OCI-LY3 (cell line): ENCODE data around the gene HMGN4.
A peak's percentile ranks its signal among the peaks of the same experiment; 100 is the strongest.

Experiments
- H2AFZ ChIP-seq: fragments of 200-600, 300-600 bp; shearing (Covaris generic); 2 replicates; pipeline ENCODE4 v1.6.0; 2014; ENCODE audit warnings: antibody characterized with exemption, low read depth, low read length
- H3K27ac ChIP-seq: fragments of 200-600, 300-600 bp; sonication (generic); 2 replicates; pipeline ENCODE4 v1.5.1; 2014; ENCODE audit warnings: mild to moderate bottlenecking, low read length, moderate library complexity, mixed read lengths
- H3K27me3 ChIP-seq: fragments of 200-600, 300-600 bp; sonication (generic); 2 replicates; pipeline ENCODE4 v1.6.1; 2014; ENCODE audit warnings: low read depth, low read length, mixed read lengths
- H3K36me3 ChIP-seq: fragments of 200-600, 300-600 bp; sonication (generic); replicated peaks from 2 replicates; pipeline ENCODE3; 2014; ENCODE audit warnings: low read depth, low read length, mixed read lengths
- H3K4me1 ChIP-seq: fragments of 300-600, 200-600 bp; sonication (generic); 2 replicates; pipeline ENCODE4 v1.6.1; 2014; ENCODE audit warnings: low read length, mixed read lengths
- H3K4me2 ChIP-seq: fragments of 200-600, 300-600 bp; sonication (generic); 2 replicates; pipeline ENCODE4 v1.6.1; 2014; ENCODE audit warnings: low read length, mixed read lengths
- H3K4me3 ChIP-seq: fragments of 300-600, 200-600 bp; sonication (generic); 2 replicates; pipeline ENCODE4 v1.5.1; 2014; ENCODE audit warnings: antibody characterized with exemption, mild to moderate bottlenecking, low read length, moderate library complexity
- H3K79me2 ChIP-seq: fragments of 300-600, 200-600 bp; shearing (Covaris generic); 2 replicates; pipeline ENCODE4 v1.6.1; 2014; ENCODE audit warnings: mild to moderate bottlenecking, low read length, mixed read lengths
- H3K9ac ChIP-seq: fragments of 300-600, 200-600 bp; shearing (Covaris generic); 2 replicates; pipeline ENCODE4 v1.6.0; 2014; ENCODE audit warnings: mild to moderate bottlenecking, low read length, moderate library complexity
- H3K9me3 ChIP-seq: fragments of 200-600, 300-600 bp; shearing (Covaris generic); 2 replicates; pipeline ENCODE4 v1.6.1; 2014; ENCODE audit warnings: low read length, mixed read lengths; ENCODE audit not compliant: insufficient read depth
- H4K20me1 ChIP-seq: fragments of 200-600, 300-600 bp; sonication (generic); 2 replicates; pipeline ENCODE4 v1.6.1; 2016; ENCODE audit warnings: low read length, mixed read lengths; ENCODE audit not compliant: insufficient read depth
- EZH2phosphoT487 ChIP-seq: fragments of 200-600 bp; shearing (Covaris generic); IDR thresholded peaks from 2 replicates; pipeline ENCODE4 v1.6.1; 2018; ENCODE audit warnings: antibody characterized with exemption, mixed run types, low read depth
- TF ChIP-seq, protein P1 (sequence below): fragments of 200-600, 300-600 bp; sonication (generic); IDR thresholded peaks from 2 replicates; pipeline ENCODE4 v1.5.1; 2014; ENCODE audit warnings: antibody characterized with exemption, low read length, low read depth

Gene HMGN4

GRCh38 chr6:26553635-26554446 is 15.7 kb downstream of the HMGN4 start:
- Histone ChIP-seq H3K4me1 (peaks cover 44% of the 10 kb centered on the region), H3K4me3 (peak overlapping the region; percentile 84), H2AFZ (peak overlapping the region; percentile 47; the same call in 1 of the 2 replicates), H3K27me3 (no peaks in the 10 kb centered on the region), H3K4me2 (peak overlapping the region; percentile 98), H4K20me1 (no peaks in the 10 kb centered on the region), H3K27ac (peak overlapping the region; percentile 100), H3K36me3 (no peaks in the 10 kb centered on the region), H3K79me2 (no peaks in the 10 kb centered on the region), H3K9me3 (no peaks in the 10 kb centered on the region), H3K9ac (peak overlapping the region; percentile 96)
- TF ChIP-seq EZH2phosphoT487, result no peak
- TF ChIP-seq, protein P1, sequence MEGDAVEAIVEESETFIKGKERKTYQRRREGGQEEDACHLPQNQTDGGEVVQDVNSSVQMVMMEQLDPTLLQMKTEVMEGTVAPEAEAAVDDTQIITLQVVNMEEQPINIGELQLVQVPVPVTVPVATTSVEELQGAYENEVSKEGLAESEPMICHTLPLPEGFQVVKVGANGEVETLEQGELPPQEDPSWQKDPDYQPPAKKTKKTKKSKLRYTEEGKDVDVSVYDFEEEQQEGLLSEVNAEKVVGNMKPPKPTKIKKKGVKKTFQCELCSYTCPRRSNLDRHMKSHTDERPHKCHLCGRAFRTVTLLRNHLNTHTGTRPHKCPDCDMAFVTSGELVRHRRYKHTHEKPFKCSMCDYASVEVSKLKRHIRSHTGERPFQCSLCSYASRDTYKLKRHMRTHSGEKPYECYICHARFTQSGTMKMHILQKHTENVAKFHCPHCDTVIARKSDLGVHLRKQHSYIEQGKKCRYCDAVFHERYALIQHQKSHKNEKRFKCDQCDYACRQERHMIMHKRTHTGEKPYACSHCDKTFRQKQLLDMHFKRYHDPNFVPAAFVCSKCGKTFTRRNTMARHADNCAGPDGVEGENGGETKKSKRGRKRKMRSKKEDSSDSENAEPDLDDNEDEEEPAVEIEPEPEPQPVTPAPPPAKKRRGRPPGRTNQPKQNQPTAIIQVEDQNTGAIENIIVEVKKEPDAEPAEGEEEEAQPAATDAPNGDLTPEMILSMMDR, result no peak

DNA sequence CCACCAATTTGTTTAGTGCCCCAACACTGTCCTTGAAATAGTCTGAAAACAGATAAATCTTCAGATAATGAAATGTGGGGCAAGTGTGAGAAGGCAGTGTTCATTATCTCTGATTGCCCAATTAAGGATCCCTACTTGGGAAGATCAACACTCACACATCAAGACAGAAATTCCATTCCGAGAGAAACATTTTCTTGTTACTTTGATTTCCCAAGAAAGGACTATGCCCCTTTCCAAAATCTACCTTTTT is 16.2 kb downstream of the HMGN4 start:
- Histone ChIP-seq H3K27ac (peak overlapping the region; percentile 100), H3K27me3 (no peaks in the 10 kb centered on the region), H3K9ac (peak overlapping the region; percentile 84), H3K4me2 (peak overlapping the region; percentile 98), H3K36me3 (no peaks in the 10 kb centered on the region), H3K79me2 (no peaks in the 10 kb centered on the region), H3K9me3 (no peaks in the 10 kb centered on the region), H2AFZ (peak overlapping the region; percentile 43; the same call in 1 of the 2 replicates), H3K4me1 (peaks cover 48% of the 10 kb centered on the region), H3K4me3 (peak overlapping the region; percentile 84), H4K20me1 (no peaks in the 10 kb centered on the region)
- TF ChIP-seq, protein P1, result no peak
- no peak for TF ChIP-seq EZH2phosphoT487

DNA sequence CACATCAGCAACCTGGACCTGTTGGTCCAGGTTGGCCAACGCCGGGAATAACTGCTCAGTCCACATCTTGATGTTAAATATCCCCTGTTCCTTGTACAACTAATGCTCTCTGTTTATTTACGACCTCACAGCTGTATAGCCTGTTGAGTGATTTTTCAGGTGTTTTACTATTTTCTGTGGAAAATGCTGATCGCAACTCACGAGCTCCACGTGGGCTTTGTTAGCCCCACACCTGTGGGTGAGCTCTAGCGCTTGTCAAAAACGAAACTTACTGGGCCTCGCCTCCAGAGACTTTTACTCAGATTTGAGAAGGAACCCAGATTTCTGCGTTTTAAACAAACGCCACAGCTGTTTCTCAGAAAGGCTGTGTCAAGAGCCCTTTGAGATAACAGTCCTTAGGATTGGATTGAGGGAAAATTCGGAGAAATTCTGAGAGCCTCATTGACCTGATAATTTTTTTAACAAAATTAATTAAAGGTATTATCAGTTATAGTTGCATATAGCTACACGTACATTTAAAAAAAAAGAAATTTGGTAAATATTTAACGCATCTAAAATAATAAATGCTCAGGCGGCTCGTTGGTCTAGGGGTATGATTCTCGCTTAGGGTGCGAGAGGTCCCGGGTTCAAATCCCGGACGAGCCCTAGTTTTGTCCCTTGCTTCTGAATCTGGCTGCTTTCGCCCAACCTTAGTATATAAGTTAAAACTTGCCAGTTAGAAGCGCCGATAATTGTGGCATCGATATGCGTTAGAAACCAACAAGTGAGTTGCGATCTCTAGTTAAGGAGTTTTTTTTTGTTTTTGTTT is 16.7 kb downstream of the HMGN4 start:
- Histone ChIP-seq H2AFZ (peak overlapping the region; percentile 43), H3K4me1 (peaks cover 51% of the 10 kb centered on the region), H3K4me2 (peak overlapping the region; percentile 98), H4K20me1 (no peaks in the 10 kb centered on the region), H3K9me3 (no peaks in the 10 kb centered on the region), H3K4me3 (peak overlapping the region; percentile 84), H3K9ac (peak overlapping the region; percentile 84), H3K27ac (peak overlapping the region; percentile 100), H3K36me3 (no peaks in the 10 kb centered on the region), H3K79me2 (no peaks in the 10 kb centered on the region), H3K27me3 (no peaks in the 10 kb centered on the region)
- TF ChIP-seq EZH2phosphoT487, result no peak
- TF ChIP-seq, protein P1, result no peak
